GM12878 (cell line): ENCODE results near the gene RSPH1. TPM values are rescaled to one million over a fixed set of nuclear protein-coding genes. Genes with fewer than 3 reads are reported as not detected.
A peak's percentile ranks its signal among the peaks of the same experiment; 100 is the strongest.

Experiments used
- CUX1 ChIP-seq: IDR thresholded peaks from 2 replicates; pipeline ENCODE4 v1.6.1; 2012; ENCODE audit warnings: improper control_type of control experiment, low read depth, low read length; ENCODE audit not compliant: insufficient replicate concordance
- EED ChIP-seq: sonication (generic); IDR thresholded peaks from 2 replicates; pipeline ENCODE4 v1.6.1; 2016; ENCODE audit warnings: antibody characterized with exemption, low read depth
- FOXK2 ChIP-seq: fragments of 450-650 bp; IDR thresholded peaks from 2 replicates; pipeline ENCODE4 v1.6.1; 2017; ENCODE audit warnings: mild to moderate bottlenecking, moderate library complexity
- IKZF1 ChIP-seq: fragments of 450-650 bp; conservative IDR thresholded peaks from 2 replicates; pipeline ENCODE4 v1.6.1; 2017; ENCODE audit warnings: antibody characterized with exemption, mild to moderate bottlenecking
- IRF4 ChIP-seq: IDR thresholded peaks from 2 replicates; pipeline ENCODE4 v1.6.1; 2011; ENCODE audit warnings: low read depth, low read length
- MLLT1 ChIP-seq: fragments of 450-650 bp; IDR thresholded peaks from 2 replicates; pipeline ENCODE4 v1.6.1; 2016; ENCODE audit warnings: mild to moderate bottlenecking
- NFYA ChIP-seq: IDR thresholded peaks from 2 replicates; pipeline ENCODE4 v1.6.1; 2011; ENCODE audit warnings: low read depth, mild to moderate bottlenecking, low read length, improper control_type of control experiment, borderline replicate concordance
- RFX5 ChIP-seq: IDR thresholded peaks from 2 replicates; pipeline ENCODE4 v1.6.1; 2011; ENCODE audit warnings: low read depth, low read length, improper control_type of control experiment
- SMAD1 ChIP-seq: fragments of 450-650 bp; IDR thresholded peaks from 2 replicates; pipeline ENCODE4 v1.6.1; 2018; ENCODE audit warnings: mild to moderate bottlenecking, low read depth; ENCODE audit not compliant: partially characterized antibody
- SMARCA5 ChIP-seq: fragments of 450-650 bp; IDR thresholded peaks from 2 replicates; pipeline ENCODE4 v1.6.1; 2017; ENCODE audit warnings: mild to moderate bottlenecking
- TCF12 ChIP-seq: IDR thresholded peaks from 2 replicates; pipeline ENCODE4 v1.6.1; 2011; ENCODE audit warnings: low read depth, mild to moderate bottlenecking, low read length
- YY1 ChIP-seq: IDR thresholded peaks from 2 replicates; pipeline ENCODE4 v1.6.1; 2011; ENCODE audit warnings: low read depth, mild to moderate bottlenecking, low read length
- ZBTB40 ChIP-seq: fragments of 450-650 bp; IDR thresholded peaks from 2 replicates; pipeline ENCODE4 v1.6.1; 2016; ENCODE audit warnings: mild to moderate bottlenecking, moderate library complexity, borderline replicate concordance
- polyA plus RNA-seq, 11 experiments: library from polyadenylated mRNA; depleted of rRNA in 4 of 11; unstranded in 6 of 11; stranded (reverse) in 5 of 11; fragments of >200 nt; fragmentation: Nextera tagmentation in 4 of 11; fragmentation: Illumina TruSeq in 1 of 11; extraction: Ambion mirVana in 4 of 11; extraction: Trizol in 1 of 11; gene quantifications; 1 replicate in 1 of 11; 2 replicates in 10 of 11; pipeline versions ENCODE4 v1.2.1 to v1.2.3, GENCODE V29; 2011 to 2016; ENCODE audit warnings: inconsistent platforms in 2 of 11, missing spikeins in 2 of 11, low read depth in 1 of 11
- total RNA-seq, 4 experiments: library from RNA; depleted of rRNA in 3 of 4; stranded (reverse); fragments of >200 nt in 3 of 4; fragmentation: Illumina TruSeq in 1 of 4; extraction: Trizol in 1 of 4; gene quantifications; 2 replicates each; pipeline versions ENCODE4 v1.2.1 to v1.2.3, GENCODE V29; 2013 to 2021
- TF ChIP-seq, protein P1 (sequence below): fragments of 150-350 bp; IDR thresholded peaks from 2 replicates; pipeline ENCODE4 v1.6.1; 2014; ENCODE audit warnings: mild to moderate bottlenecking, low read depth, low read length
- TF ChIP-seq, protein P2 (sequence below): fragments of 150-350 bp; IDR thresholded peaks from 2 replicates; pipeline ENCODE4 v1.6.1; 2016; ENCODE audit warnings: low read depth, low read length

Gene RSPH1
- total and polyA plus RNA-seq, 10 of the 15 experiments (the other 5 are each of a cell fraction or from before 2014, with no cell fraction given), result 0.11 to 1.4 (median 0.38) TPM

DNA sequence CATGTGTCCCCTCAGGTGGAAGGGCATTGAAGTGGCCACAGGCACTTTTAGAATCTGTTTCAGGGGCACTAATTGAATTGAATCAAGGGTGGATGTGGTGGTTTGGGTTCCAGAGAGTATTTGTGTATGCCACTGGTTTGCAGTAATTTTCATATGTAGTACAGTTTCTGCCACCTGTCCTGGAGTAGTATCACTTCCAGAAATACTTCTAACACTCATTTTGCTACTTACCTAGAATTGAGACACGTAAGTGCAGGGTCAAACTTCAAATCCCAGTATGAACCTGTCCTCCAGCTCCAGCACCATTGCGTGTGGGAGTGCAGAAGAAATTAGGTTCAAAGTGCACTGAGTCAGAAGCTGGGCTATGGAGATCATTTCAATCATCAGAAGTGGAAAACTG is 26.8 kb downstream of the RSPH1 start (continued):
- TF ChIP-seq, protein P1, sequence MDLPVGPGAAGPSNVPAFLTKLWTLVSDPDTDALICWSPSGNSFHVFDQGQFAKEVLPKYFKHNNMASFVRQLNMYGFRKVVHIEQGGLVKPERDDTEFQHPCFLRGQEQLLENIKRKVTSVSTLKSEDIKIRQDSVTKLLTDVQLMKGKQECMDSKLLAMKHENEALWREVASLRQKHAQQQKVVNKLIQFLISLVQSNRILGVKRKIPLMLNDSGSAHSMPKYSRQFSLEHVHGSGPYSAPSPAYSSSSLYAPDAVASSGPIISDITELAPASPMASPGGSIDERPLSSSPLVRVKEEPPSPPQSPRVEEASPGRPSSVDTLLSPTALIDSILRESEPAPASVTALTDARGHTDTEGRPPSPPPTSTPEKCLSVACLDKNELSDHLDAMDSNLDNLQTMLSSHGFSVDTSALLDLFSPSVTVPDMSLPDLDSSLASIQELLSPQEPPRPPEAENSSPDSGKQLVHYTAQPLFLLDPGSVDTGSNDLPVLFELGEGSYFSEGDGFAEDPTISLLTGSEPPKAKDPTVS, result no peak
- TF ChIP-seq, protein P2, sequence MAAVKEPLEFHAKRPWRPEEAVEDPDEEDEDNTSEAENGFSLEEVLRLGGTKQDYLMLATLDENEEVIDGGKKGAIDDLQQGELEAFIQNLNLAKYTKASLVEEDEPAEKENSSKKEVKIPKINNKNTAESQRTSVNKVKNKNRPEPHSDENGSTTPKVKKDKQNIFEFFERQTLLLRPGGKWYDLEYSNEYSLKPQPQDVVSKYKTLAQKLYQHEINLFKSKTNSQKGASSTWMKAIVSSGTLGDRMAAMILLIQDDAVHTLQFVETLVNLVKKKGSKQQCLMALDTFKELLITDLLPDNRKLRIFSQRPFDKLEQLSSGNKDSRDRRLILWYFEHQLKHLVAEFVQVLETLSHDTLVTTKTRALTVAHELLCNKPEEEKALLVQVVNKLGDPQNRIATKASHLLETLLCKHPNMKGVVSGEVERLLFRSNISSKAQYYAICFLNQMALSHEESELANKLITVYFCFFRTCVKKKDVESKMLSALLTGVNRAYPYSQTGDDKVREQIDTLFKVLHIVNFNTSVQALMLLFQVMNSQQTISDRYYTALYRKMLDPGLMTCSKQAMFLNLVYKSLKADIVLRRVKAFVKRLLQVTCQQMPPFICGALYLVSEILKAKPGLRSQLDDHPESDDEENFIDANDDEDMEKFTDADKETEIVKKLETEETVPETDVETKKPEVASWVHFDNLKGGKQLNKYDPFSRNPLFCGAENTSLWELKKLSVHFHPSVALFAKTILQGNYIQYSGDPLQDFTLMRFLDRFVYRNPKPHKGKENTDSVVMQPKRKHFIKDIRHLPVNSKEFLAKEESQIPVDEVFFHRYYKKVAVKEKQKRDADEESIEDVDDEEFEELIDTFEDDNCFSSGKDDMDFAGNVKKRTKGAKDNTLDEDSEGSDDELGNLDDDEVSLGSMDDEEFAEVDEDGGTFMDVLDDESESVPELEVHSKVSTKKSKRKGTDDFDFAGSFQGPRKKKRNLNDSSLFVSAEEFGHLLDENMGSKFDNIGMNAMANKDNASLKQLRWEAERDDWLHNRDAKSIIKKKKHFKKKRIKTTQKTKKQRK, result no peak
- TF ChIP-seq EED (peak; percentile 80), MLLT1 (peak; percentile 25; the same call in 1 of the 2 replicates), NFYA (no peak), IKZF1 (peak; percentile 93), RFX5 (no peak), IRF4 (peak; percentile 81; the same call in 1 of the 2 replicates), TCF12 (peak; percentile 81), SMARCA5 (no peak), SMAD1 (no peak), ZBTB40 (no peak), CUX1 (no peak), FOXK2 (no peak), YY1 (peak; percentile 16; the same call in 1 of the 2 replicates)
